GM19463 (cell line): ENCODE measurements around the gene PABPN1L.
"Not testable (repeated sequence)": the region's sequence is repeated elsewhere in the genome, so short reads cannot be mapped to it uniquely, and the experiment has no call there.

Source experiments
- ATAC-seq: cut with Tn5 transposase; IDR thresholded peaks from one replicate; pipeline ENCODE4 v1.9.1; 2021; ENCODE audit warnings: mild to moderate bottlenecking, moderate library complexity; ENCODE audit not compliant: unreplicated experiment

PABPN1L gene

GRCh38 chr16:88901718-88902337 lies 35.4 kb upstream of the PABPN1L start:
- ATAC-seq = no peak

GRCh38 chr16:88900662-88901052 lies 34.2 kb upstream of the PABPN1L start:
- ATAC-seq = no peak

GRCh38 chr16:88899901-88900661 lies 33.6 kb upstream of the PABPN1L start:
- ATAC-seq = no peak

GRCh38 chr16:88897696-88898425 lies 31.4 kb upstream of the PABPN1L start:
- ATAC-seq = no peak

GRCh38 chr16:88896238-88897070 lies 30.0 kb upstream of the PABPN1L start:
- no peak for ATAC-seq

- ATAC-seq = no peak
Observed at GRCh38 chr16:88895335-88895734, 28.9 kb upstream of the PABPN1L start.

- ATAC-seq = no peak
Observed at GRCh38 chr16:88894681-88895300, 28.3 kb upstream of the PABPN1L start.

- ATAC-seq = not testable (repeated sequence)
Observed at GRCh38 chr16:88894266-88894665, 27.8 kb upstream of the PABPN1L start.

GRCh38 chr16:88893127-88893968 lies 26.9 kb upstream of the PABPN1L start:
- no peak for ATAC-seq

GRCh38 chr16:88892065-88892464 lies 25.6 kb upstream of the PABPN1L start:
- no peak for ATAC-seq

GRCh38 chr16:88891083-88891482 lies 24.6 kb upstream of the PABPN1L start:
- no peak for ATAC-seq

- not testable (repeated sequence) for ATAC-seq
Observed at GRCh38 chr16:88889702-88890352, 23.4 kb upstream of the PABPN1L start.

GRCh38 chr16:88888461-88889387 lies 22.3 kb upstream of the PABPN1L start:
- ATAC-seq = no peak

- no peak for ATAC-seq
Observed at GRCh38 chr16:88888057-88888456, 21.6 kb upstream of the PABPN1L start.

- ATAC-seq = no peak
Observed at GRCh38 chr16:88886845-88887521, 20.5 kb upstream of the PABPN1L start.

- no peak for ATAC-seq
Observed at GRCh38 chr16:88886420-88886844, 20.0 kb upstream of the PABPN1L start.

GRCh38 chr16:88885693-88886280 lies 19.3 kb upstream of the PABPN1L start:
- ATAC-seq = no peak
